Esophagus muscularis mucosa (tissue), 4 donors: ENCODE data around the gene PCDHB2.

Experiments used
- EP300 ChIP-seq: sonication (generic); formaldehyde crosslinking; IDR thresholded peaks from one replicate; pipeline ENCODE4 v1.6.1; 2017; ENCODE audit warnings: antibody characterized with exemption
- POLR2A ChIP-seq: fragments of 450-650 bp; IDR thresholded peaks from one replicate; pipeline ENCODE4 v1.6.1; 2017; ENCODE audit warnings: antibody characterized with exemption, moderate library complexity, mild to moderate bottlenecking, low read depth
- TF ChIP-seq, protein P1 (sequence below), 3 experiments: fragments of 200-600 bp in 2 of 3; fragments of 450-650 bp in 1 of 3; sonication (generic) in 2 of 3; IDR thresholded peaks; one replicate each; pipeline ENCODE4 v1.5.1; 2017 to 2019; ENCODE audit warnings: antibody characterized with exemption in 3 of 3, mild to moderate bottlenecking in 2 of 3, moderate library complexity in 1 of 3

DNA sequence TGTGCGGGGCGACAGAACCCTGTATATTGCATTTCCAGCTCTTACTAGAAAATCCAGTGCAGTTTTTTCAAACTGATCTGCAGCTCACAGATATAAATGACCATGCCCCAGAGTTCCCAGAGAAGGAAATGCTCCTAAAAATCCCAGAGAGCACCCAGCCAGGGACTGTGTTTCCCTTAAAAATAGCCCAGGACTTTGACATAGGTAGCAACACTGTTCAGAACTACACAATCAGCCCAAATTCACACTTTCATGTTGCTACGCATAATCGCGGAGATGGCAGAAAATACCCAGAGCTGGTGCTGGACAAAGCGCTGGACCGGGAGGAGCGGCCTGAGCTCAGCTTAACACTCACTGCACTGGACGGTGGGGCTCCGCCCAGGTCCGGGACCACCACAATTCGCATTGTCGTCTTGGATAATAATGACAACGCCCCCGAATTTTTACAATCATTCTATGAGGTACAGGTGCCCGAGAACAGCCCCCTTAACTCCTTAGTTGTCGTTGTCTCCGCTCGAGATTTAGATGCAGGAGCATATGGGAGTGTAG, 41.4 kb downstream of the PCDHB2 start:
- TF ChIP-seq, protein P1, sequence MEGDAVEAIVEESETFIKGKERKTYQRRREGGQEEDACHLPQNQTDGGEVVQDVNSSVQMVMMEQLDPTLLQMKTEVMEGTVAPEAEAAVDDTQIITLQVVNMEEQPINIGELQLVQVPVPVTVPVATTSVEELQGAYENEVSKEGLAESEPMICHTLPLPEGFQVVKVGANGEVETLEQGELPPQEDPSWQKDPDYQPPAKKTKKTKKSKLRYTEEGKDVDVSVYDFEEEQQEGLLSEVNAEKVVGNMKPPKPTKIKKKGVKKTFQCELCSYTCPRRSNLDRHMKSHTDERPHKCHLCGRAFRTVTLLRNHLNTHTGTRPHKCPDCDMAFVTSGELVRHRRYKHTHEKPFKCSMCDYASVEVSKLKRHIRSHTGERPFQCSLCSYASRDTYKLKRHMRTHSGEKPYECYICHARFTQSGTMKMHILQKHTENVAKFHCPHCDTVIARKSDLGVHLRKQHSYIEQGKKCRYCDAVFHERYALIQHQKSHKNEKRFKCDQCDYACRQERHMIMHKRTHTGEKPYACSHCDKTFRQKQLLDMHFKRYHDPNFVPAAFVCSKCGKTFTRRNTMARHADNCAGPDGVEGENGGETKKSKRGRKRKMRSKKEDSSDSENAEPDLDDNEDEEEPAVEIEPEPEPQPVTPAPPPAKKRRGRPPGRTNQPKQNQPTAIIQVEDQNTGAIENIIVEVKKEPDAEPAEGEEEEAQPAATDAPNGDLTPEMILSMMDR (IDR thresholded peaks at IDR 0.05): no peak
- TF ChIP-seq EP300: no peak
- TF ChIP-seq POLR2A: no peak
